Measurements from ENCODE around the gene TBC1D9.

- TF ChIP-seq, protein P1, sequence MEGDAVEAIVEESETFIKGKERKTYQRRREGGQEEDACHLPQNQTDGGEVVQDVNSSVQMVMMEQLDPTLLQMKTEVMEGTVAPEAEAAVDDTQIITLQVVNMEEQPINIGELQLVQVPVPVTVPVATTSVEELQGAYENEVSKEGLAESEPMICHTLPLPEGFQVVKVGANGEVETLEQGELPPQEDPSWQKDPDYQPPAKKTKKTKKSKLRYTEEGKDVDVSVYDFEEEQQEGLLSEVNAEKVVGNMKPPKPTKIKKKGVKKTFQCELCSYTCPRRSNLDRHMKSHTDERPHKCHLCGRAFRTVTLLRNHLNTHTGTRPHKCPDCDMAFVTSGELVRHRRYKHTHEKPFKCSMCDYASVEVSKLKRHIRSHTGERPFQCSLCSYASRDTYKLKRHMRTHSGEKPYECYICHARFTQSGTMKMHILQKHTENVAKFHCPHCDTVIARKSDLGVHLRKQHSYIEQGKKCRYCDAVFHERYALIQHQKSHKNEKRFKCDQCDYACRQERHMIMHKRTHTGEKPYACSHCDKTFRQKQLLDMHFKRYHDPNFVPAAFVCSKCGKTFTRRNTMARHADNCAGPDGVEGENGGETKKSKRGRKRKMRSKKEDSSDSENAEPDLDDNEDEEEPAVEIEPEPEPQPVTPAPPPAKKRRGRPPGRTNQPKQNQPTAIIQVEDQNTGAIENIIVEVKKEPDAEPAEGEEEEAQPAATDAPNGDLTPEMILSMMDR (IDR thresholded peaks at IDR 0.05), result no peak
- no peak for TF ChIP-seq EZH2 (IDR thresholded peaks at IDR 0.05; ENCODE audit: borderline replicate concordance, insufficient read depth, low read depth, low read length, poor library complexity, severe bottlenecking)
Measured at GRCh38 chr4:140719022-140719421, 37.2 kb downstream of the TBC1D9 start.

Data from B cell (primary cell).